GM21528 (cell line): Measurements from ENCODE around the gene ECEL1.

Experiments used
- ATAC-seq: cut with Tn5 transposase; IDR thresholded peaks from one replicate; pipeline ENCODE4 v1.9.1; 2021; ENCODE audit warnings: mild to moderate bottlenecking, moderate library complexity; ENCODE audit not compliant: unreplicated experiment, low FRiP score

The ECEL1 gene

GRCh38 chr2:232523682-232524597 is 36.3 kb upstream of the ECEL1 start:
- no peak for ATAC-seq

GRCh38 chr2:232523402-232523681 is 35.7 kb upstream of the ECEL1 start:
- no peak for ATAC-seq

GRCh38 chr2:232522623-232523401 is 35.2 kb upstream of the ECEL1 start:
- ATAC-seq, result no peak

GRCh38 chr2:232521959-232522622 is 34.5 kb upstream of the ECEL1 start:
- no peak for ATAC-seq

GRCh38 chr2:232521098-232521497 is 33.5 kb upstream of the ECEL1 start:
- no peak for ATAC-seq

GRCh38 chr2:232520489-232520888 is 32.9 kb upstream of the ECEL1 start:
- no peak for ATAC-seq

GRCh38 chr2:232519581-232520438 is 32.2 kb upstream of the ECEL1 start, which contains the start of gene PRSS56:
Gene PRSS56 (plus strand): TSS chr2:232520388. CDS start chr2:232520599, 211 bp downstream.
- ATAC-seq, result no peak

GRCh38 chr2:232518844-232519243 is 31.2 kb upstream of the ECEL1 start:
- no peak for ATAC-seq

- no peak for ATAC-seq
Observed at GRCh38 chr2:232516551-232516950, 28.9 kb upstream of the ECEL1 start.

GRCh38 chr2:232515639-232516038 is 28.0 kb upstream of the ECEL1 start:
- no peak for ATAC-seq

GRCh38 chr2:232513353-232513752 is 25.7 kb upstream of the ECEL1 start:
- ATAC-seq, result no peak

- ATAC-seq, result no peak
Observed at GRCh38 chr2:232512602-232513001, 25.0 kb upstream of the ECEL1 start.

- no peak for ATAC-seq
Observed at GRCh38 chr2:232511336-232511890, 23.8 kb upstream of the ECEL1 start.

- no peak for ATAC-seq
Observed at GRCh38 chr2:232508251-232508650, 20.6 kb upstream of the ECEL1 start.

- ATAC-seq, result no peak
Observed at GRCh38 chr2:232506709-232507108, 19.1 kb upstream of the ECEL1 start.

- ATAC-seq, result no peak
Observed at GRCh38 chr2:232505856-232506255, 18.2 kb upstream of the ECEL1 start.

GRCh38 chr2:232504438-232504837 is 16.8 kb upstream of the ECEL1 start:
- ATAC-seq, result no peak

- ATAC-seq, result no peak
Observed at GRCh38 chr2:232503809-232504323, 16.2 kb upstream of the ECEL1 start.

- ATAC-seq, result no peak
Observed at GRCh38 chr2:232502911-232503808, 15.5 kb upstream of the ECEL1 start.
